ENCODE measurements around the gene PHACTR3.

PHACTR3 gene

GRCh38 chr20:59735917-59736316 is 131.6 kb downstream of the PHACTR3 start:
- H3K9me2 ChIP-seq (replicated peaks; ENCODE audit: insufficient read depth, low read length): no peaks in the 10 kb centered on the region
- H3K9ac ChIP-seq (ENCODE audit: low read length): no peak overlapping the region
- H3K9me3 ChIP-seq (replicated peaks; ENCODE audit: insufficient read depth, low read length): no peaks in the 10 kb centered on the region
- H3K36me3 ChIP-seq (replicated peaks; ENCODE audit: insufficient read depth, low read length): no peaks in the 10 kb centered on the region
- H3K4me2 ChIP-seq (ENCODE audit: low read depth, low read length): no peak overlapping the region
- H3K27ac ChIP-seq (ENCODE audit: low read length): no peak overlapping the region
- H3K4me1 ChIP-seq (ENCODE audit: low read length): no peaks in the 10 kb centered on the region
- H2AFZ ChIP-seq (ENCODE audit: low read length): no peak overlapping the region
- no peak for DNase-seq
- no peaks in the 10 kb centered on the region for H4K20me1 ChIP-seq (ENCODE audit: insufficient read depth, low read length)
- H3K27me3 ChIP-seq (replicated peaks; ENCODE audit: insufficient read depth, low read length): peaks cover 51% of the 10 kb centered on the region
- no peaks in the 10 kb centered on the region for H3F3A ChIP-seq (ENCODE audit: insufficient read depth, low read length)
- TF ChIP-seq CTCF (IDR thresholded peaks at IDR 0.05; ENCODE audit: low read length) (no peak), EZH2 (optimal IDR thresholded peaks at IDR 0.05; ENCODE audit: low read depth, low read length) (no peak), EZH2phosphoT487 (IDR thresholded peaks at IDR 0.05; ENCODE audit: low read length) (no peak)
- H3K79me2 ChIP-seq (ENCODE audit: low read length): no peaks in the 10 kb centered on the region
- H3K4me3 ChIP-seq (ENCODE audit: low read length): no peak overlapping the region

DNA sequence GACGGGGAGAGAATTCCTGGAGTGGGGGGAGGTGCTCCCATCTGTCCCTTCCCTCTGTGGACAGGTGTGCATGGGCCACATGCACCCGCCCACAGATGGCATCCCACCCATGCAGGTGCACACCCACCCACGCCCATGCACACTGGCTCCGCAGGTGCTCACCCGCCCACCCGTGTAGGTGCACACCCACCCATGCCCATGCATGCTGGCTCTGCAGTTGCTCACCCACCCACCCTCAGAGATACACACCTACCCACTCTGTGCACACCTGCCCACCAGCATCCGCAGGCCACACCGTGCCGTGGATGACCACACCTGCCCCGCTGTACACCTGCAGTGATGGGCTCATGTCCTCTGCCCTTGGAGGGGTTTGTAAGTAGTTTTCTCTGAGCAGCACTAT is 132.0 kb downstream of the PHACTR3 start:
- Histone ChIP-seq H3K4me1 (ENCODE audit: low read length) (no peaks in the 10 kb centered on the region), H4K20me1 (ENCODE audit: insufficient read depth, low read length) (no peaks in the 10 kb centered on the region)

GRCh38 chr20:59737073-59737666 is 132.8 kb downstream of the PHACTR3 start:
- peaks cover 49% of the 10 kb centered on the region for H3K27me3 ChIP-seq (replicated peaks; ENCODE audit: insufficient read depth, low read length)
- no peak overlapping the region for H3K4me3 ChIP-seq (ENCODE audit: low read length)
- H3K9me3 ChIP-seq (replicated peaks; ENCODE audit: insufficient read depth, low read length): no peaks in the 10 kb centered on the region
- H3K4me1 ChIP-seq (ENCODE audit: low read length): no peaks in the 10 kb centered on the region
- H2AFZ ChIP-seq (ENCODE audit: low read length): no peak overlapping the region
- H4K20me1 ChIP-seq (ENCODE audit: insufficient read depth, low read length): no peaks in the 10 kb centered on the region
- TF ChIP-seq EZH2phosphoT487 (IDR thresholded peaks at IDR 0.05; ENCODE audit: low read length) (no peak), EZH2 (optimal IDR thresholded peaks at IDR 0.05; ENCODE audit: low read depth, low read length) (no peak), CTCF (IDR thresholded peaks at IDR 0.05; ENCODE audit: low read length) (no peak)
- no peak overlapping the region for H3K27ac ChIP-seq (ENCODE audit: low read length)
- H3K9me2 ChIP-seq (replicated peaks; ENCODE audit: insufficient read depth, low read length): no peaks in the 10 kb centered on the region
- H3K36me3 ChIP-seq (replicated peaks; ENCODE audit: insufficient read depth, low read length): no peaks in the 10 kb centered on the region
- no peak overlapping the region for H3K4me2 ChIP-seq (ENCODE audit: low read depth, low read length)
- no peak for DNase-seq
- H3F3A ChIP-seq (ENCODE audit: insufficient read depth, low read length): no peaks in the 10 kb centered on the region
- H3K9ac ChIP-seq (ENCODE audit: low read length): no peak overlapping the region
- H3K79me2 ChIP-seq (ENCODE audit: low read length): no peaks in the 10 kb centered on the region

More for the DNA sequence above, 132.0 kb downstream of the PHACTR3 start:
- no peak overlapping the region for H2AFZ ChIP-seq (ENCODE audit: low read length)
- H3K4me3 ChIP-seq (ENCODE audit: low read length): no peak overlapping the region
- H3K9ac ChIP-seq (ENCODE audit: low read length): no peak overlapping the region
- TF ChIP-seq EZH2phosphoT487 (IDR thresholded peaks at IDR 0.05; ENCODE audit: low read length) (no peak), CTCF (IDR thresholded peaks at IDR 0.05; ENCODE audit: low read length) (no peak)
- H3K4me2 ChIP-seq (ENCODE audit: low read depth, low read length): no peak overlapping the region
- H3F3A ChIP-seq (ENCODE audit: insufficient read depth, low read length): no peaks in the 10 kb centered on the region
- no peaks in the 10 kb centered on the region for H3K9me2 ChIP-seq (replicated peaks; ENCODE audit: insufficient read depth, low read length)
- H3K27me3 ChIP-seq (replicated peaks; ENCODE audit: insufficient read depth, low read length): peaks cover 51% of the 10 kb centered on the region
- DNase-seq: no peak
- no peaks in the 10 kb centered on the region for H3K79me2 ChIP-seq (ENCODE audit: low read length)
- no peaks in the 10 kb centered on the region for H3K36me3 ChIP-seq (replicated peaks; ENCODE audit: insufficient read depth, low read length)
- no peaks in the 10 kb centered on the region for H3K9me3 ChIP-seq (replicated peaks; ENCODE audit: insufficient read depth, low read length)
- H3K27ac ChIP-seq (ENCODE audit: low read length): no peak overlapping the region

Measured in MM.1S (cell line).